HL-60/S4 treated with retinoic acid at 250 ng/mL for 4 days and 3 days (cell line): ENCODE results near the gene NTSR2.
"Not testable (repeated sequence)": the region's sequence is repeated elsewhere in the genome, so short reads cannot be mapped to it uniquely, and the experiment has no call there.

Experiments
- in situ Hi-C: fragments of 300-500 bp; cut with MboI; formaldehyde crosslinking; loops from 2 replicates; pipeline ENCODE4 v1.7.0; 2022; ENCODE audit warnings: low sequenced_read_pairs

NTSR2 gene

GRCh38 chr2:11680182-11680900, 10.3 kb upstream of the NTSR2 start:
- in situ Hi-C loops = no loop called here

- in situ Hi-C loops = no loop called here
Measured at GRCh38 chr2:11679486-11680181, 9.6 kb upstream of the NTSR2 start.

- in situ Hi-C loops = no loop called here
Measured at GRCh38 chr2:11679016-11679415, 9.0 kb upstream of the NTSR2 start.

GRCh38 chr2:11678306-11678960, 8.4 kb upstream of the NTSR2 start:
- in situ Hi-C loops = no loop called here

GRCh38 chr2:11677136-11678055, 7.4 kb upstream of the NTSR2 start:
- in situ Hi-C loops = no loop called here

GRCh38 chr2:11676640-11677039, 6.6 kb upstream of the NTSR2 start:
- in situ Hi-C loops = no loop called here

- in situ Hi-C loops = no loop called here
Measured at GRCh38 chr2:11675423-11676112, 5.6 kb upstream of the NTSR2 start.

GRCh38 chr2:11674983-11675382, 5.0 kb upstream of the NTSR2 start:
- in situ Hi-C loops = no loop called here

- in situ Hi-C loops = no loop called here
Measured at GRCh38 chr2:11672407-11672806, 2.4 kb upstream of the NTSR2 start.

GRCh38 chr2:11667866-11668637, 1.9 kb downstream of the NTSR2 start:
- in situ Hi-C loops = no loop called here

- in situ Hi-C loops = no loop called here
Measured at GRCh38 chr2:11667194-11667593, 2.8 kb downstream of the NTSR2 start.

- in situ Hi-C loops = no loop called here
Measured at GRCh38 chr2:11665510-11666362, 4.3 kb downstream of the NTSR2 start.

- in situ Hi-C loops = no loop called here
Measured at GRCh38 chr2:11665028-11665427, 5.0 kb downstream of the NTSR2 start.

- in situ Hi-C loops = no loop called here
Measured at GRCh38 chr2:11663427-11663826, 6.6 kb downstream of the NTSR2 start.

- in situ Hi-C loops = no loop called here
Measured at GRCh38 chr2:11662882-11663281, 7.1 kb downstream of the NTSR2 start.

GRCh38 chr2:11661891-11662435, 8.0 kb downstream of the NTSR2 start:
- in situ Hi-C loops = no loop called here

- in situ Hi-C loops = not testable (repeated sequence)
Measured at GRCh38 chr2:11660396-11660795, 9.6 kb downstream of the NTSR2 start.

- in situ Hi-C loops = no loop called here
Measured at GRCh38 chr2:11659851-11660250, 10.1 kb downstream of the NTSR2 start.

GRCh38 chr2:11659115-11659475, 10.9 kb downstream of the NTSR2 start:
- in situ Hi-C loops = no loop called here
